Measurements from ENCODE around the gene ACTRT2. TPM values are rescaled to one million over a fixed set of nuclear protein-coding genes. Genes with fewer than 3 reads are reported as not detected.

The ACTRT2 gene
- total RNA-seq, 1 experiment from 2014 or later = not detected

DNA sequence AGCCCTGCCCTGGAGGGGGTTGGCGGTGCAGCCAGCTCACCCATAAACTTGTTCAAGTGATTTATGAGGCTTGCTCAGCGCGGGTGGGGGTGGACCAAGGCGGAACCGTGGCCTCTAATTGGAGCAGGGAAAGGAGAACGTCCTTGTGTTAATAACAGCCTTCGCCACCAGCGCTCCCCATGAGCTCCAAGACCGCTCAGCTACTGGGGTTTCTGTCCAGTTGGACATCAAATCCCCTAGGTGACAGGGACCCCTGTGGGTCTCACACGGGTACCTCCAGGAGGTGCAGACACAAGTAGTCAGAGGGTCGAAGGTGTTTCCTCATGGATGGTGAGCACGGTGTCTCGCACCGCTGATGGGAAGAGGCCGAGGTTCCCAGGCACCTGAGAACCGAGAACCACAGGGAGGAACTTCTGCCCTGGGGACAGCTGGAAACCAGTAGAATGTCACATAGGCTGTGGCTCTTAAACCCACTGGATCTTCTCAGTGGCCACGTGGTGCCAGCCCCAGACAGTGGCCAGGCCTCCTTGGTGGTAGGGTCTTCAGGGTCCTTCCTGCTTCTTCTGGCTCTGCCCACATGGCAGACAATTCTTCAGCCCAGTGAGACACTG lies 3.7 kb upstream of the ACTRT2 start:
- CTCF ChIA-PET = no interaction called here
- Mint-ChIP-seq H3K4me3 (ENCODE audit: low read depth, unreplicated experiment) (no peak overlapping the region), H3K36me3 (ENCODE audit: insufficient read depth, unreplicated experiment) (no peaks in the 10 kb centered on the region), H3K9me3 (ENCODE audit: low read depth, unreplicated experiment) (no peaks in the 10 kb centered on the region), H3K27ac (ENCODE audit: unreplicated experiment) (no peak overlapping the region), H3K27me3 (ENCODE audit: unreplicated experiment) (peaks cover 48% of the 10 kb centered on the region), H3K4me1 (ENCODE audit: low read depth, unreplicated experiment) (no peaks in the 10 kb centered on the region)
- intact Hi-C loops (cut with micrococcal nuclease; ENCODE audit: unreplicated experiment) = no loop called here
- no peak for DNase-seq
- TF ChIP-seq, protein P1, sequence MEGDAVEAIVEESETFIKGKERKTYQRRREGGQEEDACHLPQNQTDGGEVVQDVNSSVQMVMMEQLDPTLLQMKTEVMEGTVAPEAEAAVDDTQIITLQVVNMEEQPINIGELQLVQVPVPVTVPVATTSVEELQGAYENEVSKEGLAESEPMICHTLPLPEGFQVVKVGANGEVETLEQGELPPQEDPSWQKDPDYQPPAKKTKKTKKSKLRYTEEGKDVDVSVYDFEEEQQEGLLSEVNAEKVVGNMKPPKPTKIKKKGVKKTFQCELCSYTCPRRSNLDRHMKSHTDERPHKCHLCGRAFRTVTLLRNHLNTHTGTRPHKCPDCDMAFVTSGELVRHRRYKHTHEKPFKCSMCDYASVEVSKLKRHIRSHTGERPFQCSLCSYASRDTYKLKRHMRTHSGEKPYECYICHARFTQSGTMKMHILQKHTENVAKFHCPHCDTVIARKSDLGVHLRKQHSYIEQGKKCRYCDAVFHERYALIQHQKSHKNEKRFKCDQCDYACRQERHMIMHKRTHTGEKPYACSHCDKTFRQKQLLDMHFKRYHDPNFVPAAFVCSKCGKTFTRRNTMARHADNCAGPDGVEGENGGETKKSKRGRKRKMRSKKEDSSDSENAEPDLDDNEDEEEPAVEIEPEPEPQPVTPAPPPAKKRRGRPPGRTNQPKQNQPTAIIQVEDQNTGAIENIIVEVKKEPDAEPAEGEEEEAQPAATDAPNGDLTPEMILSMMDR (IDR thresholded peaks at IDR 0.05; ENCODE audit: unreplicated experiment) = no peak
- BruUV-seq (replicated peaks) = no TSS peak

GRCh38 chr1:3018051-3018471 lies 3.2 kb upstream of the ACTRT2 start:
- H3K27me3 Mint-ChIP-seq (ENCODE audit: unreplicated experiment) = peaks cover 47% of the 10 kb centered on the region
- DNase-seq = no peak
- intact Hi-C loops (cut with micrococcal nuclease; ENCODE audit: unreplicated experiment) = no loop called here
- H3K9me3 Mint-ChIP-seq (ENCODE audit: low read depth, unreplicated experiment) = no peaks in the 10 kb centered on the region
- TF ChIP-seq, protein P1 (IDR thresholded peaks at IDR 0.05; ENCODE audit: unreplicated experiment) = no peak
- no TSS peak for BruUV-seq (replicated peaks)
- CTCF ChIA-PET = no interaction called here
- no peaks in the 10 kb centered on the region for H3K36me3 Mint-ChIP-seq (ENCODE audit: insufficient read depth, unreplicated experiment)
- no peaks in the 10 kb centered on the region for H3K4me1 Mint-ChIP-seq (ENCODE audit: low read depth, unreplicated experiment)
- no peak overlapping the region for H3K27ac Mint-ChIP-seq (ENCODE audit: unreplicated experiment)
- H3K4me3 Mint-ChIP-seq (ENCODE audit: low read depth, unreplicated experiment) = no peak overlapping the region

GRCh38 chr1:3018576-3018975 lies 2.7 kb upstream of the ACTRT2 start:
- Mint-ChIP-seq H3K36me3 (ENCODE audit: insufficient read depth, unreplicated experiment) (no peaks in the 10 kb centered on the region), H3K27me3 (ENCODE audit: unreplicated experiment) (peaks cover 47% of the 10 kb centered on the region), H3K4me1 (ENCODE audit: low read depth, unreplicated experiment) (no peaks in the 10 kb centered on the region), H3K4me3 (ENCODE audit: low read depth, unreplicated experiment) (no peak overlapping the region), H3K27ac (ENCODE audit: unreplicated experiment) (no peak overlapping the region), H3K9me3 (ENCODE audit: low read depth, unreplicated experiment) (no peaks in the 10 kb centered on the region)
- TF ChIP-seq, protein P1 (IDR thresholded peaks at IDR 0.05; ENCODE audit: unreplicated experiment) = no peak
- CTCF ChIA-PET = no interaction called here
- intact Hi-C loops (cut with micrococcal nuclease; ENCODE audit: unreplicated experiment) = no loop called here
- no peak for DNase-seq
- BruUV-seq (replicated peaks) = no TSS peak

DNA sequence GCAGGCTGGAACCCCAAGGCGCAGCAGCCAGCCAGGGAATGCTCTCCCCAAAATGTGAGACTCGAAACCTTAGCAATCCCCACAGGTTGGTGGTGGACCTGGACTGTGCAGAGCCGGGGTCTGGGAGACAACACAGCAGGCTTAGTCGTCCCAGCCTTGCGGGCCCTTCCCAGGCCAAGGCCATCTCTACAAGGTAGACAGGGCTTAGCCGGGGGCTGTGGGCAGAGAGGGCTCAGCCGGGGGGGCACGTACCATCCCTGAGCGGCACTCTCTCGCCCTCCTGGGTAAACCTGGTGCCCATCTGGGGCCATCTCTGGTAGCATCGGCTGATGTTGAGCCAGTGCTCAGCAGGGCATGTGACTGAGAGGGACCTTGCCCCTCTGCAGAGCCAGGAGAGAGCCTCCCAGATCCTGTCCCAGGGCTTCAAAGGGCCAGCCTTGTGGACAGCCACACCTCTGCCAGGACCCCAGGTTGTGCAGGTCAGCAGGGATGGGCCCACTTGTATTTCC lies 2.2 kb upstream of the ACTRT2 start:
- no TSS peak for BruUV-seq (replicated peaks)
- CTCF ChIA-PET = no interaction called here
- no peak overlapping the region for H3K27ac Mint-ChIP-seq (ENCODE audit: unreplicated experiment)
- H3K9me3 Mint-ChIP-seq (ENCODE audit: low read depth, unreplicated experiment) = no peaks in the 10 kb centered on the region
- H3K36me3 Mint-ChIP-seq (ENCODE audit: insufficient read depth, unreplicated experiment) = no peaks in the 10 kb centered on the region
- DNase-seq = no peak
- H3K4me3 Mint-ChIP-seq (ENCODE audit: low read depth, unreplicated experiment) = no peak overlapping the region
- intact Hi-C loops (cut with micrococcal nuclease; ENCODE audit: unreplicated experiment) = no loop called here
- TF ChIP-seq, protein P1 (IDR thresholded peaks at IDR 0.05; ENCODE audit: unreplicated experiment) = no peak
- H3K27me3 Mint-ChIP-seq (ENCODE audit: unreplicated experiment) = peaks cover 47% of the 10 kb centered on the region
- H3K4me1 Mint-ChIP-seq (ENCODE audit: low read depth, unreplicated experiment) = no peaks in the 10 kb centered on the region

All from Calu3 (cell line).